Thymus (tissue), 11 donors: ENCODE measurements around the gene REEP6. TPM values are rescaled to one million over a fixed set of nuclear protein-coding genes. Genes with fewer than 3 reads are reported as not detected.

ENCODE experiments used
- DNase-seq, 9 donors: peaks; one replicate each; pipeline ENCODE4 v3.0.0-alpha.2; 2013; ENCODE audit warnings: low spot score in 9 of 9, low read depth in 6 of 9, missing footprints in 1 of 9
- H3K27ac ChIP-seq, 2 donors: one replicate each; pipeline ENCODE4 v1.5.1; 2013; ENCODE audit warnings: control low read depth in 1 of 2, low read depth in 1 of 2, low read length in 1 of 2, mild to moderate bottlenecking in 1 of 2, moderate library complexity in 1 of 2
- H3K27me3 ChIP-seq, 2 donors: one replicate each; pipeline ENCODE4 v1.5.1; 2013; ENCODE audit warnings: low read length in 1 of 2; ENCODE audit not compliant: control insufficient read depth in 2 of 2, insufficient read depth in 1 of 2
- H3K36me3 ChIP-seq, 2 donors: one replicate each; pipeline ENCODE4 v1.5.1; 2013; ENCODE audit warnings: low read length in 1 of 2, mild to moderate bottlenecking in 1 of 2, moderate library complexity in 1 of 2; ENCODE audit not compliant: control insufficient read depth in 2 of 2, insufficient read depth in 2 of 2
- H3K4me1 ChIP-seq, 2 donors: one replicate each; pipeline ENCODE4 v1.5.1; 2013; ENCODE audit warnings: low read length in 2 of 2; ENCODE audit not compliant: control insufficient read depth in 2 of 2, insufficient read depth in 2 of 2
- H3K4me3 ChIP-seq, 2 donors: one replicate each; pipeline ENCODE4 v1.5.1; 2013; ENCODE audit warnings: low read length in 2 of 2, control low read depth in 1 of 2, mild to moderate bottlenecking in 1 of 2
- H3K9me3 ChIP-seq, 2 donors: one replicate each; pipeline ENCODE4 v1.5.1; 2013; ENCODE audit warnings: low read length in 1 of 2, mild to moderate bottlenecking in 1 of 2; ENCODE audit not compliant: control insufficient read depth in 2 of 2, insufficient read depth in 1 of 2
- WGBS: extraction: QIAGEN DNeasy Blood & Tissue Kit; methylation state at CpG from one replicate; pipeline ENCODE4 v1.1.7; 2013; 5-methylcytosine and 5-hydroxymethylcytosine counted together
- polyA plus RNA-seq: library from polyadenylated mRNA; stranded (reverse); fragments of 200-250 nt; gene quantifications from one replicate; pipeline ENCODE4 v1.2.3, GENCODE V29; 2013
- total RNA-seq: library from RNA; stranded (reverse); fragments of 120-200 nt; gene quantifications from one replicate; pipeline ENCODE4 v1.2.4, GENCODE V29; 2013
- donor health status: healthy.

Gene REEP6
- total and polyA plus RNA-seq, 2 donors: 0.66 to 1.9 TPM

DNA sequence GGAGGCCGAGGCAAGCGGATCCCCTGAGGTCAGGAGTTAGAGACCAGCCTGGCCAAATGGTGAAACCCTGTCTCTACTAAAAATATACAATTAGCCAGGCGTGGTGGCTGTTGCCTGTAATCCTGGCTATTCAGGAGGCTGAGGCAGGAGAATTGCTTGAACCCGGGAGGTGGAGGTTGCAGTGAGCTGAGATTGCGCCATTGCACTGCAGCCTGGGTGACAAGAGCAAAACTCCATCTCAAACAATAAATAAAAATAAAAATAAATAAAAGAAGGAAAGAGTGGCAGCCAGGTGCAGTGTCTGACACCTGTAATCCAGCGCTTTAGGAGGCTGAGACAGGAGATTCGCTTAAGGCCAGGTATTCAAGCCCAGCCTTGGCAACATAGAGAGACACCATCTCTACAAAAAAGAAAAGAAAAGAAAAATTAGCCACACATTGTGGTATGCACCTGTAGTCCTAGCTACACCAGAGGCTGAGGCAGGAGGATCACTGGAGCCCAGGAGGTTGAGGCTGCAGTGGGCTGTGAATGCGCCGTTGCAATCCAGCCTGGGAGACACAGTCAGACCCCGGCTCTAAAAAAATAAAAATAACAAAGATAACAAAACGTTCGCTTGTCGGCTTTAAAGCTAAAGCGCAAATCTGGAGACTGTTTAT is 11.6 kb downstream of the REEP6 start:
- Histone ChIP-seq H3K27me3 (peaks cover 18 to 61% of the 10 kb centered on the region in 2 donors), H3K4me3 (no peak overlapping the region), H3K4me1 (peaks cover 0 to 11% of the 10 kb centered on the region in 2 donors), H3K27ac (no peak overlapping the region), H3K9me3 (peaks cover 2 to 23% of the 10 kb centered on the region in 2 donors), H3K36me3 (no peaks in the 10 kb centered on the region)
- no peak for DNase-seq
- 79% methylated on average over 14 of the region's 14 CpGs for WGBS

DNA sequence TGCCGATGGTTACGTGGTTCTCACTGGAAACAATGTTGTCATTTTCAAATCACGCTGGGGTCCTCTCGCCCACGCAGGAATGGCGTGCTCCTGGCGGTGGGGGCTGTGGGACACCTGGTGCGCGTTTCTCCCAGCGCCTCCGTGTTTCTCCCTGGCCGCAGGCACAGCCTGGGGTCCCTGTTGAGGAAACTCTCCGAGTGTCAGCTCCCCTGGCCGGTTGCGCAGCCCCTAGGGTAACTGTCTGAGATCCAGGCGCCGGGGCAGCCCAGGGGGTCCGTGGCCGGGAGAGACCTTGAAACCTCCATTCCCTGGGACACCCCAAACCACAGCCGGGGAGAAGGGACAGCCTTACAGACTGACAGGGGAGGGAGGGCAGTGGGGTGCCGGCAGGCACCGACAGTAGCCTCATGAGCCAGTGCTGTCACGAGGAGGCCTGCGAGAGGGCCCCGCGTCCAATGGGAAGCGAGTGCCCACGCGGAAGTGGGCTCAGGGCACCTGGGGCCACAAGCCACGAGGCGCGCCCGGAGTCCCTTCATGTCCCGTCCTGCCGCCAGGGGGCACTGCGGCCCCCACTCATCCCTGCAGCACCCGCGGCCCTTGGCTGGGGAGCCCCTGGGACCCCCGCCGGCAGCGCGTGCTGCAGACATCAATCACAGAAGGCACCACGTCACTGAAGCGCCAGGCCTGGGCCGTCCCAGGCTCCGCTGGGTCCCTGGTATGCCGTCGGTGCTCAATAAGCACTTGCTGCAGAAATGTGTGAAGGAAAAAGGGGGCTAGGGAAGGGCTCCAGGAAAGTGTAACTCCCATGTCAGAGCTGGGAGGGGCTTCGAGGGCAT is 12.3 kb downstream of the REEP6 start:
- WGBS: 15% methylated on average over 49 of the region's 49 CpGs
- H3K4me3 ChIP-seq: no peak overlapping the region
- H3K9me3 ChIP-seq: peaks cover 2 to 29% of the 10 kb centered on the region in 2 donors
- H3K27ac ChIP-seq: no peak overlapping the region
- peaks cover 3 to 16% of the 10 kb centered on the region in 2 donors for H3K4me1 ChIP-seq
- no peaks in the 10 kb centered on the region for H3K36me3 ChIP-seq
- H3K27me3 ChIP-seq: peaks cover 19 to 63% of the 10 kb centered on the region in 2 donors
- DNase-seq: peak in 5 of 9 donors; percentile 12 to 56 (median 46)

DNA sequence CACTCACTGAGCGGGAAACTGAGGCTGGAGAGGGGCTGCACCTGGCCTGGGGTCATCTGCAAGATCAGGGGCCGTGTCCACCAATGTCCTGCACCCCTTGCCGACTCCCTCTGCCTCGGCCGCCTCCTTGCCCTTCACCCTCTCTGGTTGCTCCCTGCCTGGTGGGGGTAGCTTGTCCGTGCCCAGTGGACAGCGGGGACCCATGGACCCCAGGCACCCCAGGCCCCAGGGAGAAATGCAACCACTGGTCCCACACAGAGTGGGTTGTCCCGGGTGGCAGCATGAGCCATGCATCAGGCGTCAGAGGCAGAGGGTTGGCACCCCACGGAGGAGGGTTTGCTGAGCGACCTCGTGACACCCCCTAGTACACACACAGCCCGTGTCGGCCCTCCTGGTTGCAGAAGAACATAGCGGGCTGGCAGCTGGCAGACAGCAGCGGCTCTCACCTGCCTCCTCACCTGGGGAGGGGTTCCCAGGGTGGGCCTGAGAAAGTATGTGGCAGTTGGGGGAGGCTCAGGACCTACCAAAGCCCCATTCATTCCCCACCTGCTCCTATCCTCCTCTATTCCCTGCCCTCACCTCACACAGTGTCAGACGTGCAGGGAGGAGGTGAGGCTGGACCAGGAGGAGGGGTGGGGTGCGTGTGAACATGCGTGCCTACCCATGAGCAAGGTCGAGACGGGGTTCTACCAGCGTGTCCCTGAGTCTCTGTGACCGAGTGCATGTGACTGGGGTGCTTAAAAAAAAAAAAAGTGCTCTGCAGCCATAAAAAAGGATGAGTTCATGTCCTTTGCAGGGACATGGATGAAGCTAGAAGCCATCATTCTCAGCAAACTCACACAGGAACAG is 13.2 kb downstream of the REEP6 start:
- H3K4me1 ChIP-seq: peaks cover 3 to 18% of the 10 kb centered on the region in 2 donors
- H3K9me3 ChIP-seq: peaks cover 3 to 32% of the 10 kb centered on the region in 2 donors
- 63% methylated on average over 23 of the region's 23 CpGs for WGBS
- no peak overlapping the region for H3K4me3 ChIP-seq
- H3K27ac ChIP-seq: no peak overlapping the region
- H3K27me3 ChIP-seq: peaks cover 22 to 71% of the 10 kb centered on the region in 2 donors
- DNase-seq: no peak
- no peaks in the 10 kb centered on the region for H3K36me3 ChIP-seq

DNA sequence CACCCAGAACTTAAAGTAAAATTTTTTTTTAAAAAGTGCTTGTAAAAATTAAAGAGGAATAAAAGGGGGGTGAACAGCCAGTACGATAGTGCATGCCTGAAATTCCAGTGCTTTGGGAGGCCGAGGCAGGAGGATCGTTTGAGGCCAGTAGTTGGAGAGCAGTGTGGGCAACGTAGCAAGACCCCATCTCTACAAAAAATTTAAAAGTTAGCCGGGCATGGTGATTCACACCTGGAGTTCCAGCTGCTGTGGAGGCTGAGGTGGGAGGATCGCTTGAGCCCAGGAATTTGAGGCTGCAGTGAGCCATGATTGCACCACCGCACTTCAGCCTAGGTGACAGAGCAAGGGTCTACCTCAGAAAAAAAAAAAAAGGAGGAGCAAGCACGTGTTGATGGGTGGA is 14.0 kb downstream of the REEP6 start:
- Histone ChIP-seq H3K27ac (no peak overlapping the region), H3K4me1 (peaks cover 3 to 18% of the 10 kb centered on the region in 2 donors), H3K9me3 (peaks cover 3 to 29% of the 10 kb centered on the region in 2 donors), H3K27me3 (peaks cover 31 to 79% of the 10 kb centered on the region in 2 donors), H3K36me3 (no peaks in the 10 kb centered on the region), H3K4me3 (no peak overlapping the region)
- 79% methylated on average over 8 of the region's 8 CpGs for WGBS
- DNase-seq: no peak

DNA sequence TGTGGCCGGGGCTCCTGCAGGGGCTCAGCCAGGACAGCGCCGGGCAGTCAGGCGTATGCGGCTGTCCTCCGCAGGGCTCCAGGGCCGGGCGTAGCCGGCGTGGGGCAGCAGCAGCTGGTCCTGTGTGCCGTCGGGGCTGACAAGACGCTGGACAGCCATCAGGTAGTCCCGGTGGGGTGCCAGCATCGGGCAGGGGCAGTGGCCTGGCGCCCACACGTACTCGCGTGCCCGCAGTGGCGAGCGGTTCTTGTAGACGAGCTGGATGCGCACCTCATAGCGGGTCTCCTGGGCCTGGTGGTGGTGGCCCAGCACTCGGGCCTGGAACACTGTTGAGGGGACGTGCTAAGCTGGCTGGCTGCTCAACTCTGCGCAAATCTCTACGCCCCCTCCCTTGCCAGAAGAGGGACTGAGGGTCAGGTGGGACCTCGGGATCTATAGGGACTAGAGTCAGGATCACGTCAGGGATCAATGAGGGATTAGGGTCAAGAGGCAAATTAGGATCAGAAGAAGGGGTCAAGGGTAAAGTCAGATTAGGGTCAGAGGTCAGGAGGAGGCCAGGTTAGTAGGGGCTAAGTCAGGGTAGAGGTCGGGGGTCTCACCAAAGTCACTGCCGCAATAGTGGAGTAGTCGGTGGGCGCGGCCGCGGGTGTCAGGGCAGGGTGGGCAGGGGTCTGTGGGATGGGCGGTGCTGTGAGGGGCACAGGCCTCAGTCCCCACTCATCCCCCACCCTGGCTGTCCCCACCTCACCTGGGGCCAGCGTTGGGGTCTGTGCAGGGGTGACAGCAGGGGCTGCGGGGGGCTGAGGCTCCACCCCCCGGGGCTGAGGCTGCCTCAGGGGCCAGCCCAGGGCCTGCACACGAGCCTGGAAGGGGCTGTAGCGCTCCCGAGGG is 15.3 kb downstream of the REEP6 start:
- Histone ChIP-seq H3K9me3 (peaks cover 3 to 25% of the 10 kb centered on the region in 2 donors), H3K27ac (no peak overlapping the region), H3K4me1 (peaks cover 3 to 18% of the 10 kb centered on the region in 2 donors), H3K4me3 (no peak overlapping the region), H3K36me3 (no peaks in the 10 kb centered on the region), H3K27me3 (peaks cover 42 to 87% of the 10 kb centered on the region in 2 donors)
- WGBS: 94% methylated on average over 45 of the region's 45 CpGs
- DNase-seq: no peak

DNA sequence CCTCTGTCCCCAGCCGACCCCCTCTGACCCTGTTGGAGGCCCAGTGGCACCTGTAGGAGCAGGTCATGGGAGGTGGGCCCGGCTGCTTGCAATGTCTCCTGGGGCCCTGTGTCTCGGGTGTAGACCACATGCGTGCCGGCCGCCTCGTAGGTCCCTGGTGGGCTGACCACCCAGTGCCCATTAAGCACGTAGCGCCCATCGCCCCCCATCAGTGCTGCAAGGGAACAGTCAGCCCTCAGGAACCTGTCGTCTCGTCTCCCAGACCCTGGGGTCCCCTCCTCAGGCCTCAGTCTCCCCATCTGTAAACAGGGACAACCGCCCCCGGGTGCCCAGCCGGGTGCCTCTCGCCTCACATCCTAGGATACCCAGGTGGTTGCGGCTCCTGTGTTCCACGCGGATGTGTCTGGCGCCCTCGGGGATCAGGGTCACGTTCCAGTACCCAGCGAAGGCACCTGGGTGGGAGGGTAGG is 16.2 kb downstream of the REEP6 start:
- 78% methylated on average over 23 of the region's 23 CpGs for WGBS
- no peak overlapping the region for H3K27ac ChIP-seq
- no peak overlapping the region for H3K4me3 ChIP-seq
- no peak for DNase-seq
- peaks cover 51 to 87% of the 10 kb centered on the region in 2 donors for H3K27me3 ChIP-seq
- H3K36me3 ChIP-seq: no peaks in the 10 kb centered on the region
- peaks cover 3 to 27% of the 10 kb centered on the region in 2 donors for H3K9me3 ChIP-seq
- peaks cover 3 to 18% of the 10 kb centered on the region in 2 donors for H3K4me1 ChIP-seq

DNA sequence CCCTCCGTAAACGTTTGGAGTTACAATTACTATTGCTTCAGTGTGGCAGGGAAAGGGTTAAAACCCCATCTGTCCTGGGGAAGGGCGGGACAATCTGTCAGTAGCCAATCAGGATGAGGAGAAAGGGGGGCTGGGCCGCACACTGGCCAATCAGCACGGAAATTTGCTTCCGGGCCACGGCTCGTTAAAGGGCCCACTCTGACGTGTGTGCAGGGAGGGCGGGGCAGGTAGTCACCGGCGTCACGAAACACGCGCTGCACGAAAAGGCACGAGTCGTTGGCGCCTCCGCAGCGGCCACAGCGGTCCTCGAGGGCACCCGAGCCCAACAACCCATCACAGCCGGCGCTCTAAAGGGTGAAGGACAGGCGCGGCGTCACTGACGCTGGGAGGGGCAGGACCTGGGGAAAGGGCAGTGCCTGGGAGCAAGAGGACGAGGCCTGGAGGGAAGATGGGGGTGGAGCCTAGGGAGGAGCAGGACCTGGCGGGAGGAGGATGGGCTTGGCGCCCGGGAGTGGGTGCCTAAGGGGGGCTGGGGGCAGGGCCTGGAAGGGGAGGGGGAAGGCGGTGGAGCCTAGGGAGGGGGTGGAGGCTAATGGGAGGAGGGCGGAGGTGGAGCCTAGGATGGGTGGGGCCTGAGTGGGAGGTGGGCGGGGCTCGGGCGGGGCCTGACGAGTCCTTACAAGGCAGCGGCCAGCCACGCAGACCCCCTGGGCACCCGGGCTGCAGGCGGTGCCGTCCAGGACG is 17.0 kb downstream of the REEP6 start:
- H3K4me1 ChIP-seq: peaks cover 3 to 21% of the 10 kb centered on the region in 2 donors
- H3K36me3 ChIP-seq: no peaks in the 10 kb centered on the region
- H3K9me3 ChIP-seq: peaks cover 3 to 33% of the 10 kb centered on the region in 2 donors
- H3K4me3 ChIP-seq: peak overlapping the region; percentile 44 to 45
- DNase-seq: peak; percentile 73 to 95 (median 85)
- peak overlapping the region; percentile 21 to 53 for H3K27ac ChIP-seq
- H3K27me3 ChIP-seq: peaks cover 52 to 87% of the 10 kb centered on the region in 2 donors
- WGBS: 3% methylated on average over 46 of the region's 46 CpGs
